ENCODE data around the gene ZC3H18.

- no peak for TF ChIP-seq CTCF (IDR thresholded peaks at IDR 0.05)
- TF ChIP-seq POLR2A (IDR thresholded peaks at IDR 0.05) = no peak
Observed at GRCh38 chr16:88613911-88614817, 44.0 kb downstream of the ZC3H18 start.
